ENCODE measurements around the gene HOXD9.

Gene HOXD9

DNA sequence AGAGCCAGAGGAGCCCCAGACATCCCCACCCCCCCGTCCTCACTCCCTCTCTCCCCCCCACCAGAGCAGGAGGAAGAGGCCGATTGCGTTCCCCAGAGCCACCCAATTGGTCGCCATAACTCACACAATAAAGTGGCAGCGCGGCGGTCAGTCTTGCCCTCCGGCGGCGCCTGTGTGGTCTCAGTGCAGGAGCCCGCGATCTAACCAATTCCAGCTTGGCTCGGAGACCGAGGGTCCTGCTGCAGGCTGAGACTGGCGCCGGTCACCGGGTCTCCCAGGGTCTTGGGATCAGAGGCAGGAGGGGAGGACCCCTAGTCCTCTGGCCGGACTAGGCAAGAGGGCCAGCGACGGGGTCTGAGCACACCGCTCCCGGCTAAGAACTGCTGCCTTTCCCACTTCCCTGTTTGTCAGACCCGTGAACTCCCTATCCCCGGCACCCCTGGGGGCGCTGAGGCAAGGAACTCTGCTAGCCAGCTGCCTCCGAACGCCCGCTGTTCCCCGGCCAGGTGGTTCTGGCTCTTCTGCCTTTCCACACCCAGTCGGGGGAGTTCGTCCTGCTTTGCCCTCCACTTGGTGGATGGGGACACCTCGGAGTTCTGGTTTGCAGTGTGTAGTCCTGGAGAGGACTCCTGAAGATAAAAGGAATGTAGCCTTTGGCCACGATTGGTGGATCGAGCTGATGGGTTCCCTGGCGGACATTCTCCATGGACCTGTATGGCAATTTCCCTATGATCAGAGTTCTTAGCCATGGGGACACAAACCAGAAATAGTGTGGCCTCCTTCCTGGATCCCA is 24.0 kb upstream of the HOXD9 start:
- no peak overlapping the region for H3K4me3 Mint-ChIP-seq
- H3K4me1 Mint-ChIP-seq (ENCODE audit: low read depth in 2 of 2): peaks cover 15% of the 10 kb centered on the region in 2 donors
- no peak overlapping the region for H3K27ac Mint-ChIP-seq
- DNase-seq (no peak), ATAC-seq (replicated peaks) (no peak)
- no peaks in the 10 kb centered on the region for H3K9me3 Mint-ChIP-seq
- peaks cover 93 to 99% of the 10 kb centered on the region in 2 donors for H3K27me3 Mint-ChIP-seq
- peaks cover 24% of the 10 kb centered on the region for H3K36me3 Mint-ChIP-seq (ENCODE audit: insufficient read depth)

DNA sequence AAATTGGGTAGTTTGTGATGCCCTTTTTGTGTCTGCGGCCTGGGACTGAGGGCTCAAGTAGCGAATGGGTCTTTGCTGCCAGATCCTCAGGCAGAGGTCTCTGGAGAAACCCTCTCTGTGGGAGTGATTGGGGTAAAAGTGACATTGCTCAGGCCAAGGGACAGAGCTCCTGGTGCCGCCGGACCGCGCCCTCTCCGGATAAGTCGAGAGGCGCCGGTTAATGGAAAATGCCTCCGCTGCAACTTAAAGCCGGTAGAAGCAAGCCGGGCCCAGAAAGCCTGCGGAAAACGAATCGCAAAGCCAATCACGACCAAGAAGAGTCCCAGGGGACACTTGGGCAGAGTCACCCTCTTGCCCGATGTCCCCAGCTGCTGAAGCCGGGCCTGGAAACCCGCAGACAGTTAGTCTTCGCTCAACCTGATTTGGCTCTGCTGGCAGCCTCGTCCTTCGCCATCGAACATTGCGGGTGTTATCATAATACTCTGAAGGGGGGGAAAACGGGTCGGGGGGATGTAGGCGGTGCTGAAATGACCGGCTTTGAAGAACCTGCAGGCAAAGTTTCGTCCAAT is 23.3 kb upstream of the HOXD9 start:
- ATAC-seq (replicated peaks) (no peak), DNase-seq (no peak)
- no peak overlapping the region for H3K27ac Mint-ChIP-seq
- H3K27me3 Mint-ChIP-seq: peaks cover 92 to 99% of the 10 kb centered on the region in 2 donors
- peaks cover 24% of the 10 kb centered on the region for H3K36me3 Mint-ChIP-seq (ENCODE audit: insufficient read depth)
- H3K4me3 Mint-ChIP-seq: no peak overlapping the region
- peaks cover 15 to 19% of the 10 kb centered on the region in 2 donors for H3K4me1 Mint-ChIP-seq (ENCODE audit: low read depth in 2 of 2)
- no peaks in the 10 kb centered on the region for H3K9me3 Mint-ChIP-seq

DNA sequence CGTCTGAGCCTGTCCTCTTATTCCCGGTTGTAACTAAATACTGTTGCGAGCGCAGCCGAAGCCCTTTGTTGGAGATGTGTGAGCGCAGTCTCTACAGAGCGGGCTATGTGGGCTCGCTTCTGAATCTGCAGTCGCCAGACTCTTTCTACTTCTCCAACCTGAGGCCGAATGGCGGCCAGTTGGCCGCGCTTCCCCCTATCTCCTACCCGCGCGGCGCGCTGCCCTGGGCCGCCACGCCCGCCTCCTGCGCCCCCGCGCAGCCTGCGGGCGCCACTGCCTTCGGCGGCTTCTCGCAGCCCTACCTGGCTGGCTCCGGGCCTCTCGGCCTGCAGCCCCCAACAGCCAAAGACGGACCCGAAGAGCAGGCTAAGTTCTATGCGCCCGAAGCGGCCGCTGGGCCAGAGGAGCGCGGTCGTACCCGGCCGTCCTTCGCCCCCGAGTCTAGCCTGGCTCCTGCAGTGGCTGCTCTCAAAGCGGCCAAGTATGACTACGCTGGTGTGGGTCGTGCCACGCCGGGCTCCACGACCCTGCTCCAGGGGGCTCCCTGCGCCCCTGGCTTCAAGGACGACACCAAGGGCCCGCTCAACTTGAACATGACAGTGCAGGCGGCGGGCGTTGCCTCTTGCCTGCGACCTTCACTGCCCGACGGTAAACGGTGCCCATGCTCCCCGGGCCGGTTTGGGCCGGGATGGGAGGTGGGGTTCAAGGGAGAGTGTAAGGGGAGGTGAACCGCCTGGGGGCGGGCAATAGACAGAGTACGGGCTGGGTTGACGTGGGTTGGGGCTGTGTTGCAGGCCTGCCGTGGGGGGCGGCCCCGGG is 22.6 kb upstream of the HOXD9 start, which contains the start of gene HOXD12:
TSS of gene HOXD12 (plus strand) at position 68 of the 819 bp plus-strand sequence. CDS start at position 75, 7 bp downstream.
- DNase-seq (no peak), ATAC-seq (replicated peaks) (no peak)
- H3K4me3 Mint-ChIP-seq: no peak within 1 kb of the TSS
- H3K9me3 Mint-ChIP-seq: no peaks in the 10 kb centered on the region
- peaks cover 15 to 24% of the 10 kb centered on the region in 2 donors for H3K4me1 Mint-ChIP-seq (ENCODE audit: low read depth in 2 of 2)
- peaks cover 92 to 99% of the 10 kb centered on the region in 2 donors for H3K27me3 Mint-ChIP-seq
- H3K27ac Mint-ChIP-seq: no peak within 1 kb of the TSS
- H3K36me3 Mint-ChIP-seq (ENCODE audit: insufficient read depth): peaks cover 31% of the 10 kb centered on the region

DNA sequence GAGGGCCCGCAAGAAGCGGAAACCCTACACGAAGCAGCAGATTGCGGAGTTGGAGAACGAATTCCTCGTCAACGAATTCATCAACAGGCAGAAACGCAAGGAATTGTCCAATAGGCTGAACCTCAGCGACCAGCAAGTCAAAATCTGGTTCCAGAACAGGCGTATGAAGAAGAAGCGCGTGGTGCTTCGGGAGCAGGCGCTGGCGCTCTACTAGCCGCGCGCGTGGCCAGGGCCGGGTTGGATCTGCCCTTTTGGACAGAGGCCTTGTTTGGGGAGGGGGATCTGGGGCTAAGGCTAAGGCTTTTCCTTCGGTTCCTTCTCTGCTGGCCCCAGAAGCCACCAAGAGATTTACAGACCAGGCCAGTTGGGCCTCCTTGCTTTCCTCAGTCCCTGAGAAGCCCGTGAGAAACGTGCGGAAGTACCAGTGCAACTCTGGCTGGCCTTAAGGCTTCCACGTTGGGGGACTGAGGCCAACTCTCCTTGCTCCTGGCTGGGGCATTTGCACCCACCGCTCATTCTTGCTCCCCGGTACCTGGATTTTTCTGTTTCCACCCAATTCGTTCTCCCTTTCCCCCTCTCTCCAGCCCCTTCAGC is 21.9 kb upstream of the HOXD9 start:
- Mint-ChIP-seq H3K36me3 (ENCODE audit: insufficient read depth) (peaks cover 35% of the 10 kb centered on the region), H3K27me3 (peaks cover 92 to 99% of the 10 kb centered on the region in 2 donors), H3K4me3 (no peak overlapping the region), H3K27ac (no peak overlapping the region), H3K4me1 (ENCODE audit: low read depth in 2 of 2) (peaks cover 15 to 30% of the 10 kb centered on the region in 2 donors), H3K9me3 (no peaks in the 10 kb centered on the region)
- ATAC-seq (replicated peaks) (no peak), DNase-seq (no peak)

DNA sequence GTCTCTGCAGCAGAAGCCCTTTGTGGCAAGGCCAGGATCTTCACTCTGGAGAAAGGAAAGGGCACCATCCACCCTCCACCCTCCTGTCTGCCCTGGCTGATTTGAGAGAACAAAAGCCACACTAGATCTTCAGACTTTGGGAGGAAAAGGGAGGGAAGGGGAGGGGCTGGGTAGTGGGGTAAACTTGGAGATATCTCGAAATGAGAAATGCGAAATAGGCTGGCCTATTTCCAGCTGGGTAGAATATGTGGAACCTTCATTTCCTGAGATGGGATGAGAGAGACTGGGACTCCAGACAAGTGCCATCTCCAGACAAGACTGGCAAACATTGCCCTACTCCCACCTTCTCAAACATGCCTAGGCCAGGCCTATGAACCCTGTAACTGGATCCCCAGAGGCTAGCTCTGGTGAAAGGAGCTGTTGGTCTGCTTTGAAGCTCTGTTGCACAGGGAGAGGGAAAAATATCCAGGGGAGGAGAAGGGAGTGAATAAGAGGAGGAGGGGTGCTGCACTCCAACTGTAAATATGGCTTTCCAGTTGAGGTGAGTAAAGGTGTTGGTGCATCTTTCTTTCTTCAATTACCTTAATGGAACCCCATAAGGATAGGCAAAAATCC is 21.2 kb upstream of the HOXD9 start:
- Mint-ChIP-seq H3K4me1 (ENCODE audit: low read depth in 2 of 2) (peaks cover 20 to 36% of the 10 kb centered on the region in 2 donors), H3K9me3 (no peaks in the 10 kb centered on the region), H3K4me3 (no peak overlapping the region), H3K27ac (no peak overlapping the region), H3K27me3 (peaks cover 94 to 100% of the 10 kb centered on the region in 2 donors), H3K36me3 (ENCODE audit: insufficient read depth) (peaks cover 42% of the 10 kb centered on the region)
- ATAC-seq (replicated peaks) (no peak), DNase-seq (no peak)

DNA sequence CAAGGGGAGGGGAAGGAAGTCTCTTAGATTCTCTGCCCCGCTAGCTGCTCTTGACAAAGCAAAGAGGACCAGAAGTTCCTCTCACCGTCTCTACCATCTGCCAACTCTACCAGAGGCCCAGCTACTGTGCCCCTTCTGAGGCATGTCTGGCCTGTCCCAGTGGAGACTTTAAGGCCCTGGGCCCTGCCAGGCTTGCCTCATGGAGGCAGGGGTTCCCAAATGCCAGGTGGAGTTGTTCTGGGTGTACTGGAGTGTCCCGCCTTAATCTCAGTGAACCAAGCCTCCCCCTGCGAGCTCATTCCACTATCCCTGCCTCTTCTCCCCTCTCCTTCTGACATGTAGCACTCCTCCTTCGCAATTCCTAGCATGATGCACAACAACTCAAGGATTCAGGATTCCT is 20.7 kb upstream of the HOXD9 start:
- Mint-ChIP-seq H3K27ac (no peak overlapping the region), H3K27me3 (peaks cover 91 to 100% of the 10 kb centered on the region in 2 donors), H3K36me3 (ENCODE audit: insufficient read depth) (peaks cover 42% of the 10 kb centered on the region), H3K4me1 (ENCODE audit: low read depth in 2 of 2) (peaks cover 17 to 33% of the 10 kb centered on the region in 2 donors), H3K4me3 (no peak overlapping the region), H3K9me3 (no peaks in the 10 kb centered on the region)
- ATAC-seq (replicated peaks) (no peak), DNase-seq (no peak)

DNA sequence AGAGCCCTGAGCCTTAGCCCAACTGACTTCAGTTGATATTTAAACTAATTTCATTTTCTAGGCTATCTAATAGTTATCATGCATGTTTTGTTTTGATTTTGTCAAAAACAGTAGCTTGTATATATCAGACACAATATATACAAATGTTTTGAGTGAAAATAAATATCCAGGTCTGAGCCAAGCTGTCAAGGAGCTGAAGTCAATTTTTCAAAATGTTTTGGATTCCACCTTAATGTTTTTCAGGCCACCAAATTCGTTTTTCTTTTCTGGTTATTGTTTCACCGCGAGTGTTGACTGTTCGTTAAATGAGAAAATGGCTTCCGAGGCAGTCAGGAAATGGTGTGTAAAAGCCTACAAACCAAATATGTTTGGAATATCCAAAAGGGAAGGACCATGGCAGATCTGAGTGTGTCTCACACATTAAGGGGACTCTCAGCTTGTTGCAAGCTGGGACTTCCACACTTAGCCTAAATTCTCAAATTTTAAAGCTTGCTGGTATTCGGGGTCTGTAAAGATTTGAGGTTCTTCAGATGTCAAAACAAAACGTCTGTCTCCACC is 20.1 kb upstream of the HOXD9 start:
- H3K27ac Mint-ChIP-seq: no peak overlapping the region
- no peaks in the 10 kb centered on the region for H3K9me3 Mint-ChIP-seq
- ATAC-seq (replicated peaks) (no peak), DNase-seq (no peak)
- H3K36me3 Mint-ChIP-seq (ENCODE audit: insufficient read depth): peaks cover 38% of the 10 kb centered on the region
- H3K27me3 Mint-ChIP-seq: peaks cover 86 to 99% of the 10 kb centered on the region in 2 donors
- no peak overlapping the region for H3K4me3 Mint-ChIP-seq
- peaks cover 13 to 29% of the 10 kb centered on the region in 2 donors for H3K4me1 Mint-ChIP-seq (ENCODE audit: low read depth in 2 of 2)

DNA sequence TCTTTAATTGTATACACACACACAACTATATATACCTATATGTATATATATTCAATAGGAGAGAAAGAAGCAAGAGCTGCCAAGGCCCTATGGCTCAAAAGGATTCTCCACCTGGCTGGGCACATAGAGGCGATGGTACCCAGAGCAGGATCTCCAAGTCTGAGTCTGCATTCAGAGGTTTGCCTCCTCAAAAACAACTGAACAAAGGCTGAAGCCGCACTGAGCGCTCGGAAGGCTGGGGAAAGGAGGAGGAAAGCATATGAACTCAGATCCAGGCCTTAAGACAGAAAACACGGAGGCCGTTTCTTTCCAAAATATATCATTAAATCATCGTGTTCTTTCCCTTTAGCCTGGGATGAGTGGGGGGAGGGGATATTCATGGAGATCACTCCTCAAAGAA is 19.3 kb upstream of the HOXD9 start:
- peaks cover 78 to 91% of the 10 kb centered on the region in 2 donors for H3K27me3 Mint-ChIP-seq
- peaks cover 6 to 23% of the 10 kb centered on the region in 2 donors for H3K4me1 Mint-ChIP-seq (ENCODE audit: low read depth in 2 of 2)
- H3K27ac Mint-ChIP-seq: no peak overlapping the region
- DNase-seq (no peak), ATAC-seq (replicated peaks) (no peak)
- H3K36me3 Mint-ChIP-seq (ENCODE audit: insufficient read depth): peaks cover 39% of the 10 kb centered on the region
- no peaks in the 10 kb centered on the region for H3K9me3 Mint-ChIP-seq
- no peak overlapping the region for H3K4me3 Mint-ChIP-seq

DNA sequence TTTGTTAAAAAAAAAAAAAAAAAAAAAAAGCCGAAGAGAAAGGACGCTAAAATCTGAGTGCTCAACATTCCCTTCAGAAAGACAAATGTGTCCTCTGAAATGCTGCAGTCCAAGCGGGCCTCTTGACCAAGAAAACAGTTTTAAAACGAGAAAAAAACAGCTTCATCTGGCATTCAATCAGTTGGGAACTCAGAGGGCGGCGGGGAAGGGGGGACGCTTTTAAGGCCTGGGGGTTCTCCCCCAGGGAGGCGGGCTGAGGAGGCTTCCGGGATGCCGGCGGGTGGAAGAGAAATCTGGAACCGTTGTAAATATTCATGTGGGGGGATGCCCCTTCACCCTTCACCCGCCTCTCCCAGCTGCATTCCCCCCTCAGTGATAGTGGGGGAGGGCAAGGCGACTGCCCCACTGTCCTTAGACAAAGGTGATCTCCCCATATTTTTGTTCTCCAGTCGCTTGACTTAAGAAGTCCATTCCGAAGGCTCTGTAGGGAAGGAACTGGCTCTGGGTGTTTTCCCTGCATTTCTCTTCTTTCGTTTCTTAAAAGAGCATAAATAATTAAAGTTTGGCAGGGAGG is 18.7 kb upstream of the HOXD9 start:
- H3K36me3 Mint-ChIP-seq (ENCODE audit: insufficient read depth): peaks cover 43% of the 10 kb centered on the region

DNA sequence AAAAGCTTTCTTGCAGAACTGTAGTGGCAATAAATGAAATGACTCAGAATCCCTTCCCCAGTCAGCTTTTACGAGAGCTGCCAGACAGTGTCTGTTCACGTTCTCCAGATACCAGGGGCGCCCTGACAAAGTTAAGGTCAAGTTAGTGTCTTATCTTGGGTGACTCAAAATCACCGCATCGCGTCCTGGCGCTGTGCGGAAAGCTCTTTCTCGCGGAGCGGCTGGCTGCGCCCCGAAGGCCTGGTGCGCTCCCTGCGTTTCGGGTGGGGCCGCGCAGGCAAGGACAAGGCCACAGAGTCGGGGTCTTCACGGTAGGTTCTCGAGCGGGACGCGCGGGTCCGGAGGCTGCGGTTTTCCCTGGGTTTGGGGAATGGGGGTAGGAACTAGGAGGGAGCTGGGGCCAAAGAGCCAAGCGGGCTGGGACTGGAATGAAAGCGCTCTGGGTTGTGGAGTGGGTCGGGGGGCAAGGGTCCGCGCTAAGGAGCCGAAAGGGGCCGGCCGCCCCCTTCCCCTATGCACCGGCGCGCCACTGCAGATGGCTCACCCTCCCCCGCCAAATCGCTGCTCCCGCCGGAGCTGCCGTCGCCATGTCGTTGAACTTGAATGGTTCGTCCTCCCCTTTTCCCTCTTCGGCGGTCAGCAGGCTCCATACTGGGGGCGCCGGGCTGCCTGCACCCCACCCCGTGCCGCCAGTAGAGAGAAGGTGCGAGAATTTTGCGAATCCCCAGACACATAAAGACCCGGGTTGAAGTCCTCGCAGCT is 18.0 kb upstream of the HOXD9 start:
- Mint-ChIP-seq H3K36me3 (ENCODE audit: insufficient read depth) (peaks cover 44% of the 10 kb centered on the region), H3K27me3 (peaks cover 77 to 90% of the 10 kb centered on the region in 2 donors), H3K4me3 (peak overlapping the region in 1 of 2 donors; percentile 59), H3K9me3 (no peaks in the 10 kb centered on the region), H3K27ac (peak overlapping the region in 1 of 2 donors; percentile 85), H3K4me1 (ENCODE audit: low read depth in 2 of 2) (peaks cover 13 to 23% of the 10 kb centered on the region in 2 donors)
- ATAC-seq (replicated peaks) (no peak), DNase-seq (no peak)

More for the DNA sequence above, 18.7 kb upstream of the HOXD9 start:
- ATAC-seq (replicated peaks) (no peak), DNase-seq (no peak)
- Mint-ChIP-seq H3K4me3 (no peak overlapping the region), H3K4me1 (ENCODE audit: low read depth in 2 of 2) (peaks cover 9 to 23% of the 10 kb centered on the region in 2 donors), H3K27me3 (peaks cover 77 to 90% of the 10 kb centered on the region in 2 donors), H3K27ac (peak overlapping the region in 1 of 2 donors; percentile 85), H3K9me3 (no peaks in the 10 kb centered on the region)

DNA sequence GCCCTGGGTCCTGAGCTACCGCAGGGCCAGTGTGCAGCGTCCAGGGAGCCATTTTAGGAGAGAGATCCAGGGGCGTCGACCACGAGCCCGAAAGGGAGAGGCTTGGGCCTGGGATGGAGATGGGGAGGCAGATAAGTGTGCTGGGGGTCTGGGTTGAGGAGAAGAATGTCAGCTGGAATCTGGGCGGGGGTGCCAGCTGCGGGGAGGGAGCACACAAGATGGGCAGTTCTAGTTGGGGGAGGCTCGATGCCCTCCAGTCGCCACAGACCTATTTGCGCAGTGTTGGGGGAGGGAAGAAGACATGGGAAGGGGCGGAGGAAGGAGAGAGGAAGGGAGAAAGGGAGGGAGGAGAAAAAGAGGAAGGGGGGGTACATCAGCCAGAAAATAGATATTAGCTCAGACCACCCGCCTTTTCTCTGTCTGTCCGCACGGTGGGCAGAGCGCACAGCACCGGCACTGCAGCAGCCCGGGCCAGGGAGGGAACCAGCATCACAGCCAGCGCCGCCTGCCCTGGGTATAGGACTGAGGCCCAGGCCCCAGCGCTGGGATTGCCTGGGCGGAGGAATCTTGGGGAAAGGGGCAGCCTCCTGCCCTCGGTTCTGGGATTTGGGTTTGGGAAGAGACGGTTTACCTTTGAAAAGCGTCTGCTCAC is 17.3 kb upstream of the HOXD9 start:
- H3K4me3 Mint-ChIP-seq: peak overlapping the region in 1 of 2 donors; percentile 59
- ATAC-seq (replicated peaks) (no peak), DNase-seq (no peak)
- peaks cover 46% of the 10 kb centered on the region for H3K36me3 Mint-ChIP-seq (ENCODE audit: insufficient read depth)
- H3K27me3 Mint-ChIP-seq: peaks cover 79 to 90% of the 10 kb centered on the region in 2 donors
- peaks cover 14 to 23% of the 10 kb centered on the region in 2 donors for H3K4me1 Mint-ChIP-seq (ENCODE audit: low read depth in 2 of 2)
- peak overlapping the region in 1 of 2 donors; percentile 85 for H3K27ac Mint-ChIP-seq
- H3K9me3 Mint-ChIP-seq: no peaks in the 10 kb centered on the region

All from effector memory CD8-positive, alpha-beta T cell (primary cell).